Neural cell (in vitro differentiated cells): ENCODE measurements around the gene TMCC2.

ENCODE experiments used
- CTCF ChIP-seq: fragments of 450-650 bp; IDR thresholded peaks from 2 replicates; pipeline ENCODE4 v1.5.1; 2014; ENCODE audit warnings: antibody characterized with exemption, mild to moderate bottlenecking, moderate library complexity; ENCODE audit not compliant: poor library complexity, severe bottlenecking
- EP300 ChIP-seq: fragments of 450-650 bp; conservative IDR thresholded peaks from 2 replicates; pipeline ENCODE4 v1.6.1; 2014; ENCODE audit warnings: antibody characterized with exemption, mild to moderate bottlenecking, moderate library complexity; ENCODE audit not compliant: poor library complexity, severe bottlenecking
- EZH2 ChIP-seq: fragments of 200-600, 300-800 bp; shearing (Covaris generic), sonication (generic); IDR thresholded peaks from 2 replicates; pipeline ENCODE4 v1.6.1; 2014; ENCODE audit warnings: antibody characterized with exemption, low read length, borderline replicate concordance, mild to moderate bottlenecking; ENCODE audit not compliant: insufficient read depth, poor library complexity, severe bottlenecking
- MXI1 ChIP-seq: fragments of 450-650 bp; conservative IDR thresholded peaks from 2 replicates; pipeline ENCODE4 v1.6.1; 2014; ENCODE audit warnings: antibody characterized with exemption, mild to moderate bottlenecking; ENCODE audit not compliant: poor library complexity, severe bottlenecking
- POLR2AphosphoS5 ChIP-seq: IDR thresholded peaks from 2 replicates; pipeline ENCODE4 v1.6.1; 2012
- RAD21 ChIP-seq: fragments of 450-650 bp; conservative IDR thresholded peaks from 2 replicates; pipeline ENCODE4 v1.6.1; 2014; ENCODE audit warnings: antibody characterized with exemption, mild to moderate bottlenecking, moderate library complexity
- REST ChIP-seq: IDR thresholded peaks from 2 replicates; pipeline ENCODE4 v1.6.1; 2012; ENCODE audit warnings: borderline replicate concordance
- SMC3 ChIP-seq: fragments of 450-650 bp; conservative IDR thresholded peaks from 2 replicates; pipeline ENCODE4 v1.6.1; 2014; ENCODE audit warnings: antibody characterized with exemption, mild to moderate bottlenecking, moderate library complexity; ENCODE audit not compliant: poor library complexity
- TAF1 ChIP-seq: IDR thresholded peaks from 2 replicates; pipeline ENCODE4 v1.6.1; 2012; ENCODE audit warnings: low read depth

GRCh38 chr1:205240118-205240517, 12.4 kb downstream of the TMCC2 start:
- no peak for TF ChIP-seq EZH2
- no peak for TF ChIP-seq CTCF
- TF ChIP-seq EP300: no peak
- TF ChIP-seq TAF1: no peak
- TF ChIP-seq MXI1: no peak
- TF ChIP-seq POLR2AphosphoS5: no peak
- TF ChIP-seq SMC3: no peak
- no peak for TF ChIP-seq RAD21
- no peak for TF ChIP-seq REST
